ENCODE measurements around the gene PJA2. TPM values are rescaled to one million over a fixed set of nuclear protein-coding genes. Genes with fewer than 3 reads are reported as not detected.
A peak's percentile ranks its signal among the peaks of the same experiment; 100 is the strongest.

PJA2 gene
- total and polyA plus RNA-seq, 9 of the 15 experiments (the other 6 are each of a cell fraction or from before 2014, with no cell fraction given): 25.1 to 82.1 (median 50.1) TPM

DNA sequence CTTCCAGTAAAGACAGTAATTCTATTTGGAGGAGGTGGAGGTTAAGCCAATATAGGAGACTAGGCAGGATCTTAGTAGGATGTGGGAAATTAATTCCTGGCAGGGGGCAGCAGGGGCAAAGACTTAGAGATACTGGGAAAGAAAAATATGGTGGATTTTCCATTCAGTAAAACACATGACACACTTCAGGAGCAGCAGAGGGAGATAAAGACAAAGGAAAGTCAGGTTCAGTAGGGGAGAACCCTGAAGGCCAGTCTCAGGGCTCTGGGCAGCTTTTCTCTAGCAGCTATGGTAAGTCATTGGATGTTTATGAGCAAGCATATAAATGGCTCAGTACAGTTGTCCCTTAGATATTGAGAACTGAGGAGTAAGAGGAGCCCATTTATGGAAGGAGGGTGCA lies 105.5 kb downstream of the PJA2 start:
- CTCF ChIA-PET (ENCODE audit: low intra/inter-chr PET ratio): interaction anchor here (0.5 kb wide), 1 partner anchor 130 kb away, joined by 4 read pairs; no protein-coding TSS in a partner anchor
- DNase-seq (ENCODE audit: extremely low read depth in 1 of 4, low spot score in 3 of 4): peak in 1 of 4 experiments; percentile 11
- TF ChIP-seq CBX2 (IDR thresholded peaks at IDR 0.05; ENCODE audit: insufficient read depth, low read length, poor library complexity, severe bottlenecking) (no peak), ZNF584 (CRISPR knock-in tag; IDR thresholded peaks at IDR 0.05; ENCODE audit: low read depth) (no peak), RAD21 (CRISPR knock-in tag; conservative IDR thresholded peaks at IDR 0.05 in 1 of 2, IDR thresholded peaks at IDR 0.05 in 1 of 2) (peak; percentile 32 to 74), RBM17 (IDR thresholded peaks at IDR 0.05; ENCODE audit: borderline replicate concordance, low read depth, low read length) (no peak), CEBPB (tag; IDR thresholded peaks at IDR 0.05) (no peak), NBN (IDR thresholded peaks at IDR 0.05; ENCODE audit: low read depth) (no peak), TAF1 (IDR thresholded peaks at IDR 0.05; ENCODE audit: control insufficient read depth, extremely low read depth, insufficient read depth, low read length, severe bottlenecking) (no peak), TAF7 (tag; IDR thresholded peaks at IDR 0.05) (no peak), PHTF2 (CRISPR knock-in tag; IDR thresholded peaks at IDR 0.05) (no peak), SMARCB1 (IDR thresholded peaks at IDR 0.05; ENCODE audit: insufficient read length, low read depth) (no peak), NFIX (CRISPR knock-in tag; IDR thresholded peaks at IDR 0.05; ENCODE audit: low read depth) (no peak), E2F3 (CRISPR knock-in tag; IDR thresholded peaks at IDR 0.05) (no peak), RBM34 (IDR thresholded peaks at IDR 0.05; ENCODE audit: borderline replicate concordance, insufficient read depth, low read length) (no peak), TBP (optimal IDR thresholded peaks at IDR 0.05; ENCODE audit: low read depth, low read length) (no peak)
- TF ChIP-seq, protein P1, sequence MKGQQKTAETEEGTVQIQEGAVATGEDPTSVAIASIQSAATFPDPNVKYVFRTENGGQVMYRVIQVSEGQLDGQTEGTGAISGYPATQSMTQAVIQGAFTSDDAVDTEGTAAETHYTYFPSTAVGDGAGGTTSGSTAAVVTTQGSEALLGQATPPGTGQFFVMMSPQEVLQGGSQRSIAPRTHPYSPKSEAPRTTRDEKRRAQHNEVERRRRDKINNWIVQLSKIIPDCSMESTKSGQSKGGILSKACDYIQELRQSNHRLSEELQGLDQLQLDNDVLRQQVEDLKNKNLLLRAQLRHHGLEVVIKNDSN (CRISPR knock-in tag; IDR thresholded peaks at IDR 0.05): no peak
- TF ChIP-seq, protein P2, sequence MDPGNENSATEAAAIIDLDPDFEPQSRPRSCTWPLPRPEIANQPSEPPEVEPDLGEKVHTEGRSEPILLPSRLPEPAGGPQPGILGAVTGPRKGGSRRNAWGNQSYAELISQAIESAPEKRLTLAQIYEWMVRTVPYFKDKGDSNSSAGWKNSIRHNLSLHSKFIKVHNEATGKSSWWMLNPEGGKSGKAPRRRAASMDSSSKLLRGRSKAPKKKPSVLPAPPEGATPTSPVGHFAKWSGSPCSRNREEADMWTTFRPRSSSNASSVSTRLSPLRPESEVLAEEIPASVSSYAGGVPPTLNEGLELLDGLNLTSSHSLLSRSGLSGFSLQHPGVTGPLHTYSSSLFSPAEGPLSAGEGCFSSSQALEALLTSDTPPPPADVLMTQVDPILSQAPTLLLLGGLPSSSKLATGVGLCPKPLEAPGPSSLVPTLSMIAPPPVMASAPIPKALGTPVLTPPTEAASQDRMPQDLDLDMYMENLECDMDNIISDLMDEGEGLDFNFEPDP (CRISPR knock-in tag; IDR thresholded peaks at IDR 0.05): no peak
- TF ChIP-seq, protein P3, sequence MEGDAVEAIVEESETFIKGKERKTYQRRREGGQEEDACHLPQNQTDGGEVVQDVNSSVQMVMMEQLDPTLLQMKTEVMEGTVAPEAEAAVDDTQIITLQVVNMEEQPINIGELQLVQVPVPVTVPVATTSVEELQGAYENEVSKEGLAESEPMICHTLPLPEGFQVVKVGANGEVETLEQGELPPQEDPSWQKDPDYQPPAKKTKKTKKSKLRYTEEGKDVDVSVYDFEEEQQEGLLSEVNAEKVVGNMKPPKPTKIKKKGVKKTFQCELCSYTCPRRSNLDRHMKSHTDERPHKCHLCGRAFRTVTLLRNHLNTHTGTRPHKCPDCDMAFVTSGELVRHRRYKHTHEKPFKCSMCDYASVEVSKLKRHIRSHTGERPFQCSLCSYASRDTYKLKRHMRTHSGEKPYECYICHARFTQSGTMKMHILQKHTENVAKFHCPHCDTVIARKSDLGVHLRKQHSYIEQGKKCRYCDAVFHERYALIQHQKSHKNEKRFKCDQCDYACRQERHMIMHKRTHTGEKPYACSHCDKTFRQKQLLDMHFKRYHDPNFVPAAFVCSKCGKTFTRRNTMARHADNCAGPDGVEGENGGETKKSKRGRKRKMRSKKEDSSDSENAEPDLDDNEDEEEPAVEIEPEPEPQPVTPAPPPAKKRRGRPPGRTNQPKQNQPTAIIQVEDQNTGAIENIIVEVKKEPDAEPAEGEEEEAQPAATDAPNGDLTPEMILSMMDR (IDR thresholded peaks at IDR 0.05 in 2 of 3, conservative IDR thresholded peaks at IDR 0.05 in 1 of 3; ENCODE audit: insufficient read depth in 2 of 3, low read depth in 1 of 3, low read length in 3 of 3): peak in 1 of 3 experiments; percentile 32; a peak in 2 of 6 replicates

More for the DNA sequence above, 105.5 kb downstream of the PJA2 start:
- H3K36me3 ChIP-seq (ENCODE audit: control insufficient read depth, insufficient read depth, low read length): no peaks in the 10 kb centered on the region
- no peaks in the 10 kb centered on the region for H3K4me1 ChIP-seq (replicated peaks in 1 of 2; ENCODE audit: control insufficient read depth in 2 of 2, insufficient read depth in 2 of 2, low read length in 2 of 2)
- H3K79me2 ChIP-seq (ENCODE audit: control insufficient read depth, insufficient read depth, low read length): no peaks in the 10 kb centered on the region
- H3K9ac ChIP-seq (ENCODE audit: insufficient read depth in 1 of 2, low read depth in 2 of 2, low read length in 2 of 2): no peak overlapping the region
- intact Hi-C loops (cut with micrococcal nuclease) (loop anchor here (10.0 kb wide), 2 partner anchors 170 to 180 kb away; no protein-coding TSS in a partner anchor), in situ Hi-C loops (cut with MboI) (no loop called here)
- no peaks in the 10 kb centered on the region for H4K20me1 ChIP-seq (replicated peaks; ENCODE audit: control insufficient read depth, insufficient read depth, low read length)
- H3K9me3 ChIP-seq (replicated peaks; ENCODE audit: control insufficient read depth, insufficient read depth, low read depth, low read length): no peaks in the 10 kb centered on the region
- BruUV-seq (replicated peaks): no TSS peak
- no peaks in the 10 kb centered on the region for H3K9me1 ChIP-seq (ENCODE audit: control insufficient read depth, insufficient read depth, low read length)
- FAIRE-seq: no peak
- POLR2A ChIA-PET: interaction anchor here (0.8 kb wide), 1 partner anchor 607 kb away, joined by 3 read pairs; no protein-coding TSS in a partner anchor
- no peak overlapping the region for H2AFZ ChIP-seq (ENCODE audit: low read depth, low read length)
- peak; percentile 57 for ATAC-seq
- H3K27me3 ChIP-seq (ENCODE audit: control insufficient read depth in 2 of 2, insufficient read depth in 2 of 2, low read length in 2 of 2): peaks cover 23 to 24% of the 10 kb centered on the region in 2 experiments
- H3K4me3 ChIP-seq: no peak overlapping the region
- H3K4me2 ChIP-seq (ENCODE audit: insufficient read depth, low read length): no peak overlapping the region
- no peak overlapping the region for H3K27ac ChIP-seq (ENCODE audit: extremely low read depth, low read depth, low read length)
